IMR-90 (cell line): ENCODE results near the gene C10orf90. TPM values are rescaled to one million over a fixed set of nuclear protein-coding genes. Genes with fewer than 3 reads are reported as not detected.

Experiments
- ATAC-seq: fragments of 200-7000 bp; cut with Tn5 transposase; 2 replicates; pipeline ENCODE4 v1.9.1; 2020; ENCODE audit warnings: low read depth, mild to moderate bottlenecking, moderate library complexity
- BruUV-seq: library from RNA; stranded (reverse); fragments of 400-500 nt; replicated peaks from 2 replicates; lab custom pipeline; 2021; lab: Mats Ljungman, UMichigan
- CTCF ChIA-PET: fragments of 300-600 bp; formaldehyde crosslinking; extraction: SDS; loops from one replicate; lab custom pipeline; 2021; ENCODE audit warnings: antibody characterized with exemption; lab: Yijun Ruan, JAX
- POLR2A ChIA-PET: fragments of 300-600 bp; sonication (Branson Sonifier 250); formaldehyde crosslinking; loops from one replicate; lab custom pipeline; 2022; ENCODE audit warnings: antibody characterized with exemption; ENCODE audit not compliant: unreplicated experiment; lab: Charles Lee
- DNase-seq: peaks from one replicate; pipeline ENCODE4 v3.0.0; 2013
- H2AFZ ChIP-seq: replicated peaks from 2 replicates; pipeline ENCODE3; 2013; ENCODE audit warnings: low read length, mild to moderate bottlenecking; ENCODE audit not compliant: poor library complexity
- H2AK5ac ChIP-seq: 2 replicates; pipeline ENCODE4 v1.6.1; 2013; ENCODE audit warnings: low read depth, low read length, inconsistent platforms
- H2AK9ac ChIP-seq: replicated peaks from 2 replicates; pipeline ENCODE3; 2013; ENCODE audit warnings: mild to moderate bottlenecking, low read depth, low read length, moderate library complexity; ENCODE audit not compliant: poor library complexity
- H2BK120ac ChIP-seq: 2 replicates; pipeline ENCODE4 v1.6.1; 2013; ENCODE audit warnings: low read depth, low read length, inconsistent platforms
- H2BK15ac ChIP-seq: 3 replicates; pipeline ENCODE4 v1.6.1; 2013; ENCODE audit warnings: low read depth, low read length, inconsistent platforms
- H2BK20ac ChIP-seq: 2 replicates; pipeline ENCODE4 v1.6.1; 2013; ENCODE audit warnings: low read depth, mild to moderate bottlenecking, inconsistent platforms, low read length, moderate library complexity
- H2BK5ac ChIP-seq: 2 replicates; pipeline ENCODE4 v1.6.1; 2013; ENCODE audit warnings: mild to moderate bottlenecking, low read depth, low read length, inconsistent platforms; ENCODE audit not compliant: poor library complexity, severe bottlenecking
- H3K14ac ChIP-seq: replicated peaks from 2 replicates; pipeline ENCODE4 v1.6.1; 2013; ENCODE audit warnings: low read depth, low read length, inconsistent platforms
- H3K18ac ChIP-seq: 2 replicates; pipeline ENCODE4 v1.6.1; 2013; ENCODE audit warnings: low read depth, low read length, control low read depth
- H3K23ac ChIP-seq: 2 replicates; pipeline ENCODE4 v1.6.1; 2013; ENCODE audit warnings: low read depth, low read length, inconsistent platforms
- H3K27ac ChIP-seq: 2 replicates; pipeline ENCODE4 v1.5.1; 2013; ENCODE audit warnings: mild to moderate bottlenecking, control low read depth, low read length; ENCODE audit not compliant: insufficient read depth
- H3K27me3 ChIP-seq: 2 replicates; pipeline ENCODE4 v1.6.1; 2013; ENCODE audit warnings: low read length; ENCODE audit not compliant: control insufficient read depth, insufficient read depth
- H3K36me3 ChIP-seq: 2 replicates; pipeline ENCODE4 v1.6.1; 2013; ENCODE audit warnings: low read length, mixed read lengths; ENCODE audit not compliant: control insufficient read depth, insufficient read depth
- H3K4ac ChIP-seq: 2 replicates; pipeline ENCODE4 v1.6.1; 2013; ENCODE audit warnings: low read depth, low read length, inconsistent platforms
- H3K4me1 ChIP-seq: 2 replicates; pipeline ENCODE4 v1.6.1; 2013; ENCODE audit warnings: low read length, mixed read lengths; ENCODE audit not compliant: control insufficient read depth, insufficient read depth
- H3K4me2 ChIP-seq: 2 replicates; pipeline ENCODE4 v1.6.1; 2013; ENCODE audit warnings: low read depth, mild to moderate bottlenecking, control low read depth, low read length, moderate library complexity
- H3K4me3 ChIP-seq: 2 replicates; pipeline ENCODE4 v1.5.1; 2013; ENCODE audit warnings: low read depth, mild to moderate bottlenecking, control low read depth, low read length, moderate library complexity; ENCODE audit not compliant: insufficient read depth
- H3K56ac ChIP-seq: 2 replicates; pipeline ENCODE4 v1.6.1; 2013; ENCODE audit warnings: low read length, inconsistent platforms; ENCODE audit not compliant: insufficient read depth; ENCODE audit errors: extremely low read depth
- H3K79me1 ChIP-seq, 2 experiments: 2 replicates each; pipeline ENCODE4 v1.6.1; 2013; ENCODE audit warnings: low read length in 2 of 2, inconsistent platforms in 1 of 2, low read depth in 1 of 2
- H3K9ac ChIP-seq: 2 replicates; pipeline ENCODE4 v1.6.1; 2013; ENCODE audit warnings: low read depth, low read length, control low read depth
- H3K9me1 ChIP-seq: 2 replicates; pipeline ENCODE4 v1.6.1; 2013; ENCODE audit warnings: low read length, inconsistent platforms; ENCODE audit not compliant: insufficient read depth
- H3K9me3 ChIP-seq: 2 replicates; pipeline ENCODE4 v1.6.1; 2013; ENCODE audit warnings: low read length; ENCODE audit not compliant: control insufficient read depth, insufficient read depth
- H4K20me1 ChIP-seq: 2 replicates; pipeline ENCODE4 v1.6.1; 2013; ENCODE audit warnings: low read length, inconsistent platforms; ENCODE audit not compliant: insufficient read depth
- H4K5ac ChIP-seq: 2 replicates; pipeline ENCODE4 v1.6.1; 2013; ENCODE audit warnings: mild to moderate bottlenecking, low read depth, low read length, control low read depth
- H4K8ac ChIP-seq, 2 experiments: 2 replicates each; pipeline ENCODE4 v1.6.1; 2013; ENCODE audit warnings: low read depth in 2 of 2, low read length in 2 of 2, control low read depth in 1 of 2, inconsistent platforms in 1 of 2
- H4K91ac ChIP-seq: 2 replicates; pipeline ENCODE4 v1.6.1; 2013; ENCODE audit warnings: low read depth, low read length, inconsistent platforms; ENCODE audit not compliant: insufficient read depth
- BHLHE40 ChIP-seq: fragments of 150-350 bp; IDR thresholded peaks from 2 replicates; pipeline ENCODE4 v1.6.1; 2016; ENCODE audit warnings: mild to moderate bottlenecking, low read depth, low read length
- CEBPB ChIP-seq: IDR thresholded peaks from 2 replicates; pipeline ENCODE4 v1.6.1; 2012; ENCODE audit warnings: low read depth, low read length, improper control_type of control experiment
- CHD1 ChIP-seq: IDR thresholded peaks from 2 replicates; pipeline ENCODE4 v1.6.1; 2012; ENCODE audit warnings: low read depth, low read length, improper control_type of control experiment
- FOS ChIP-seq: fragments of 150-350 bp; IDR thresholded peaks from 2 replicates; pipeline ENCODE4 v1.6.1; 2016; ENCODE audit warnings: low read depth, low read length
- MAFK ChIP-seq: IDR thresholded peaks from 2 replicates; pipeline ENCODE4 v1.6.1; 2012; ENCODE audit warnings: low read depth, low read length, improper control_type of control experiment
- MAZ ChIP-seq: IDR thresholded peaks from 2 replicates; pipeline ENCODE4 v1.6.1; 2012; ENCODE audit warnings: low read depth, mild to moderate bottlenecking, low read length, improper control_type of control experiment, moderate library complexity, borderline replicate concordance
- MXI1 ChIP-seq: IDR thresholded peaks from 2 replicates; pipeline ENCODE4 v1.6.1; 2012; ENCODE audit warnings: low read depth, mild to moderate bottlenecking, low read length, moderate library complexity, borderline replicate concordance
- NFE2L2 ChIP-seq: fragments of 150-350 bp; IDR thresholded peaks from 2 replicates; pipeline ENCODE4 v1.6.1; 2016; ENCODE audit warnings: low read depth, mild to moderate bottlenecking, low read length
- POLR2A ChIP-seq: IDR thresholded peaks from 2 replicates; pipeline ENCODE4 v1.6.1; 2012; ENCODE audit warnings: mild to moderate bottlenecking, low read depth, low read length
- RAD21 ChIP-seq: IDR thresholded peaks from 2 replicates; pipeline ENCODE4 v1.6.1; 2012; ENCODE audit warnings: low read length, improper control_type of control experiment
- RCOR1 ChIP-seq: IDR thresholded peaks from 2 replicates; pipeline ENCODE4 v1.6.1; 2012; ENCODE audit warnings: mild to moderate bottlenecking, low read length, improper control_type of control experiment; ENCODE audit not compliant: insufficient replicate concordance
- RFX5 ChIP-seq: IDR thresholded peaks from 2 replicates; pipeline ENCODE4 v1.8.0; 2012; ENCODE audit warnings: low read depth, mild to moderate bottlenecking, low read length, moderate library complexity
- SMC3 ChIP-seq: fragments of 150-350 bp; IDR thresholded peaks from 2 replicates; pipeline ENCODE4 v1.6.1; 2016; ENCODE audit warnings: low read depth, mild to moderate bottlenecking, antibody characterized with exemption, low read length, moderate library complexity
- WGBS, 2 experiments: methylation state at CpG; one replicate each; pipeline versions ENCODE4 v1.1.5 to v1.1.7; 2013; ENCODE audit warnings: missing lambda C conversion rate in 2 of 2; ENCODE audit not compliant: insufficient read length in 1 of 2; ENCODE audit errors: extremely low coverage in 2 of 2; 5-methylcytosine and 5-hydroxymethylcytosine counted together
- dilution Hi-C: fragments of 300-500 bp; cut with HindIII; formaldehyde crosslinking; loops from one replicate; pipeline ENCODE4 v1.14.3; 2018; ENCODE audit warnings: low sequenced_read_pairs; ENCODE audit not compliant: unreplicated experiment
- in situ Hi-C: fragments of 300-500 bp; cut with MboI; formaldehyde crosslinking; loops from 3 replicates; pipeline ENCODE4 v1.14.3; 2019; ENCODE audit warnings: low sequenced_read_pairs, inconsistent platforms, mixed read lengths
- intact Hi-C: fragments of 100-400 bp; cut with micrococcal nuclease; formaldehyde crosslinking; loops from 2 replicates; pipeline ENCODE4 v1.10.0; 2022
- polyA plus RNA-seq, 3 experiments: library from polyadenylated mRNA; depleted of rRNA; stranded (reverse); fragments of >200 nt; gene quantifications; 2 replicates each; pipeline ENCODE4 v1.2.3, GENCODE V29; 2012; ENCODE audit warnings: low replicate concordance in 1 of 3
- total RNA-seq: library from RNA; depleted of rRNA; stranded (reverse); fragments of >200 nt; gene quantifications from 2 replicates; pipeline ENCODE4 v1.2.3, GENCODE V29; 2012
- TF ChIP-seq, protein P1 (sequence below): fragments of 150-350 bp; IDR thresholded peaks from 2 replicates; pipeline ENCODE4 v1.6.1; 2016; ENCODE audit warnings: low read depth, mild to moderate bottlenecking, low read length, moderate library complexity, borderline replicate concordance
- TF ChIP-seq, protein P2 (sequence below): conservative IDR thresholded peaks from 2 replicates; pipeline ENCODE4 v1.5.1; 2012; ENCODE audit warnings: mild to moderate bottlenecking, low read depth, low read length, improper control_type of control experiment
- TF ChIP-seq, protein P3 (sequence below): fragments of 150-350 bp; IDR thresholded peaks from 2 replicates; pipeline ENCODE4 v1.6.1; 2017; ENCODE audit warnings: mild to moderate bottlenecking, antibody characterized with exemption, low read length, low read depth

Gene C10orf90
- total and polyA plus RNA-seq, 2 of the 4 experiments (the other 2 are of a cell fraction): 0.05 to 0.18 TPM

DNA sequence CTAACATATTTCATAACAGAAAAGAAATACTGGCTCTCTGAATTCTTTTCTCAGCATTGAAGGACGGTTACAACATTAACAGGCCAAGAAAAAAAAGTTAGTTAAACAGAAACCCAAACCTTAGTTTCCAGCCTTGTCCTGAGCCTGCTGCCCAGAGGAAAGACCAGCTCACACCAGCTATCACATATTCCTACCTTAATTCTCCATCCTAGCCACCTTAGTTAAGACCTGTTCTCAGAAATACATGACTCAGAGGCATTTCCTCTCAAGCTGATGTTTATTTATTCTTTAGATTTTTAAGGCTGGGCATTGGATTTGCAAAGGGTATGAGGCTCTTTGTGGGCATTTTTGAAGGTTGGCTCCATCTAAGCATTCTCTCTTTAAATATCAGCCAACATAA is 247.9 kb downstream of the C10orf90 start:
- no peak overlapping the region for H2AK5ac ChIP-seq
- H3K9ac ChIP-seq: no peak overlapping the region
- no peak overlapping the region for H4K91ac ChIP-seq
- CTCF ChIA-PET: no interaction called here
- POLR2A ChIA-PET: no interaction called here
- no peak overlapping the region for H2BK5ac ChIP-seq
- H2BK20ac ChIP-seq: no peak overlapping the region
- no peak overlapping the region for H4K5ac ChIP-seq
- no TSS peak for BruUV-seq
- H4K8ac ChIP-seq: no peak overlapping the region
- no peak overlapping the region for H3K27ac ChIP-seq
- H3K4me1 ChIP-seq: peaks cover 2% of the 10 kb centered on the region; the same call in 1 of the 2 replicates
- ATAC-seq (peak; percentile 13), DNase-seq (peak; percentile 10)
- no peak overlapping the region for H3K56ac ChIP-seq
- no peak overlapping the region for H2AFZ ChIP-seq
- no peak overlapping the region for H3K18ac ChIP-seq
- no peaks in the 10 kb centered on the region for H3K79me1 ChIP-seq
- TF ChIP-seq SMC3 (no peak), CHD1 (no peak), RCOR1 (no peak), CEBPB (no peak), MAZ (no peak), FOS (no peak), RFX5 (no peak), MAFK (no peak), BHLHE40 (no peak), RAD21 (no peak), POLR2A (no peak), MXI1 (no peak), NFE2L2 (no peak)
- TF ChIP-seq, protein P1, sequence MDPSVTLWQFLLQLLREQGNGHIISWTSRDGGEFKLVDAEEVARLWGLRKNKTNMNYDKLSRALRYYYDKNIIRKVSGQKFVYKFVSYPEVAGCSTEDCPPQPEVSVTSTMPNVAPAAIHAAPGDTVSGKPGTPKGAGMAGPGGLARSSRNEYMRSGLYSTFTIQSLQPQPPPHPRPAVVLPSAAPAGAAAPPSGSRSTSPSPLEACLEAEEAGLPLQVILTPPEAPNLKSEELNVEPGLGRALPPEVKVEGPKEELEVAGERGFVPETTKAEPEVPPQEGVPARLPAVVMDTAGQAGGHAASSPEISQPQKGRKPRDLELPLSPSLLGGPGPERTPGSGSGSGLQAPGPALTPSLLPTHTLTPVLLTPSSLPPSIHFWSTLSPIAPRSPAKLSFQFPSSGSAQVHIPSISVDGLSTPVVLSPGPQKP: no peak
- TF ChIP-seq, protein P2, sequence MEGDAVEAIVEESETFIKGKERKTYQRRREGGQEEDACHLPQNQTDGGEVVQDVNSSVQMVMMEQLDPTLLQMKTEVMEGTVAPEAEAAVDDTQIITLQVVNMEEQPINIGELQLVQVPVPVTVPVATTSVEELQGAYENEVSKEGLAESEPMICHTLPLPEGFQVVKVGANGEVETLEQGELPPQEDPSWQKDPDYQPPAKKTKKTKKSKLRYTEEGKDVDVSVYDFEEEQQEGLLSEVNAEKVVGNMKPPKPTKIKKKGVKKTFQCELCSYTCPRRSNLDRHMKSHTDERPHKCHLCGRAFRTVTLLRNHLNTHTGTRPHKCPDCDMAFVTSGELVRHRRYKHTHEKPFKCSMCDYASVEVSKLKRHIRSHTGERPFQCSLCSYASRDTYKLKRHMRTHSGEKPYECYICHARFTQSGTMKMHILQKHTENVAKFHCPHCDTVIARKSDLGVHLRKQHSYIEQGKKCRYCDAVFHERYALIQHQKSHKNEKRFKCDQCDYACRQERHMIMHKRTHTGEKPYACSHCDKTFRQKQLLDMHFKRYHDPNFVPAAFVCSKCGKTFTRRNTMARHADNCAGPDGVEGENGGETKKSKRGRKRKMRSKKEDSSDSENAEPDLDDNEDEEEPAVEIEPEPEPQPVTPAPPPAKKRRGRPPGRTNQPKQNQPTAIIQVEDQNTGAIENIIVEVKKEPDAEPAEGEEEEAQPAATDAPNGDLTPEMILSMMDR: no peak
- TF ChIP-seq, protein P3, sequence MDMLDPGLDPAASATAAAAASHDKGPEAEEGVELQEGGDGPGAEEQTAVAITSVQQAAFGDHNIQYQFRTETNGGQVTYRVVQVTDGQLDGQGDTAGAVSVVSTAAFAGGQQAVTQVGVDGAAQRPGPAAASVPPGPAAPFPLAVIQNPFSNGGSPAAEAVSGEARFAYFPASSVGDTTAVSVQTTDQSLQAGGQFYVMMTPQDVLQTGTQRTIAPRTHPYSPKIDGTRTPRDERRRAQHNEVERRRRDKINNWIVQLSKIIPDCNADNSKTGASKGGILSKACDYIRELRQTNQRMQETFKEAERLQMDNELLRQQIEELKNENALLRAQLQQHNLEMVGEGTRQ: no peak
- no peaks in the 10 kb centered on the region for H4K20me1 ChIP-seq
- in situ Hi-C loops: no loop called here
- intact Hi-C loops: no loop called here
- no peak overlapping the region for H3K4me2 ChIP-seq
- H2BK15ac ChIP-seq: 0 out of 3 replicates have a peak overlapping the region, but pooled peaks have one; percentile 6
- peaks cover 11% of the 10 kb centered on the region for H3K9me3 ChIP-seq
- no CpG with 5 or more reads among the region's 1 CpG for WGBS, 2 experiments
- dilution Hi-C loops: no loop called here
- no peak overlapping the region for H3K23ac ChIP-seq
- H3K14ac ChIP-seq: no peak overlapping the region
- no peaks in the 10 kb centered on the region for H3K9me1 ChIP-seq
- H3K4ac ChIP-seq: no peak overlapping the region
- H2AK9ac ChIP-seq: no peak overlapping the region
- no peak overlapping the region for H3K4me3 ChIP-seq
- H3K36me3 ChIP-seq: no peaks in the 10 kb centered on the region
- H3K27me3 ChIP-seq: no peaks in the 10 kb centered on the region; the same call in 1 of the 2 replicates
- no peak overlapping the region for H2BK120ac ChIP-seq
